Lower leg skin (tissue), 3 donors: ENCODE data around the gene C19orf44.

ENCODE experiments used
- POLR2A ChIP-seq, 2 donors: fragments of 450-650 bp; IDR thresholded peaks; one replicate each; pipeline ENCODE4 v1.6.1; 2016 to 2017; ENCODE audit warnings: antibody characterized with exemption in 2 of 2, mild to moderate bottlenecking in 1 of 2, moderate library complexity in 1 of 2
- TF ChIP-seq, protein P1 (sequence below), 3 donors: fragments of 450-650 bp; IDR thresholded peaks; one replicate each; pipeline ENCODE4 v1.5.1; 2016; ENCODE audit warnings: antibody characterized with exemption in 3 of 3, mild to moderate bottlenecking in 3 of 3, moderate library complexity in 2 of 3

DNA sequence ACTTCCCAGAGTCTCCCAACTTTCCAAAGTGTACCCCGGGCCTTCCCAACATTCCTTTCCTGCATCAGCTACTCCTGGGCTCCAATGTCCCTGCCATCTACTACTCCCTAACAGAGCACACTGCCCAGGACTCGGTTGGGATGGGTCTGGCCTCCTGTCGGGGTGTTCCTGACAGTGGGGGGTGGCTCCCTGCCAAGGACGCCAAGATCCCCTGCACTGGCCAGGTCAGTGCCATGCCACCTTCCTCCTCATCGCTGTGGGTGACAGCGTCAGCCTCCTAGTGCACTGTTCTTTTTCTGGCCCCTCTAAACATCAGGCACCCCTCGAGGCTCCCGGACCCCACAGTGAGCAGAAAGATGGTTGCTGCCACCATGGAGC, 38.3 kb upstream of the C19orf44 start:
- TF ChIP-seq, protein P1, sequence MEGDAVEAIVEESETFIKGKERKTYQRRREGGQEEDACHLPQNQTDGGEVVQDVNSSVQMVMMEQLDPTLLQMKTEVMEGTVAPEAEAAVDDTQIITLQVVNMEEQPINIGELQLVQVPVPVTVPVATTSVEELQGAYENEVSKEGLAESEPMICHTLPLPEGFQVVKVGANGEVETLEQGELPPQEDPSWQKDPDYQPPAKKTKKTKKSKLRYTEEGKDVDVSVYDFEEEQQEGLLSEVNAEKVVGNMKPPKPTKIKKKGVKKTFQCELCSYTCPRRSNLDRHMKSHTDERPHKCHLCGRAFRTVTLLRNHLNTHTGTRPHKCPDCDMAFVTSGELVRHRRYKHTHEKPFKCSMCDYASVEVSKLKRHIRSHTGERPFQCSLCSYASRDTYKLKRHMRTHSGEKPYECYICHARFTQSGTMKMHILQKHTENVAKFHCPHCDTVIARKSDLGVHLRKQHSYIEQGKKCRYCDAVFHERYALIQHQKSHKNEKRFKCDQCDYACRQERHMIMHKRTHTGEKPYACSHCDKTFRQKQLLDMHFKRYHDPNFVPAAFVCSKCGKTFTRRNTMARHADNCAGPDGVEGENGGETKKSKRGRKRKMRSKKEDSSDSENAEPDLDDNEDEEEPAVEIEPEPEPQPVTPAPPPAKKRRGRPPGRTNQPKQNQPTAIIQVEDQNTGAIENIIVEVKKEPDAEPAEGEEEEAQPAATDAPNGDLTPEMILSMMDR (IDR thresholded peaks at IDR 0.05): no peak
- TF ChIP-seq POLR2A (IDR thresholded peaks at IDR 0.05): no peak
